GM18498 (cell line): Measurements from ENCODE around the gene BEND2.
"Not testable (repeated sequence)": the region's sequence is repeated elsewhere in the genome, so short reads cannot be mapped to it uniquely, and the experiment has no call there.

Experiments
- ATAC-seq: cut with Tn5 transposase; IDR thresholded peaks from one replicate; pipeline ENCODE4 v1.9.1; 2021; ENCODE audit warnings: mild to moderate bottlenecking, moderate library complexity; ENCODE audit not compliant: unreplicated experiment

Gene BEND2

DNA sequence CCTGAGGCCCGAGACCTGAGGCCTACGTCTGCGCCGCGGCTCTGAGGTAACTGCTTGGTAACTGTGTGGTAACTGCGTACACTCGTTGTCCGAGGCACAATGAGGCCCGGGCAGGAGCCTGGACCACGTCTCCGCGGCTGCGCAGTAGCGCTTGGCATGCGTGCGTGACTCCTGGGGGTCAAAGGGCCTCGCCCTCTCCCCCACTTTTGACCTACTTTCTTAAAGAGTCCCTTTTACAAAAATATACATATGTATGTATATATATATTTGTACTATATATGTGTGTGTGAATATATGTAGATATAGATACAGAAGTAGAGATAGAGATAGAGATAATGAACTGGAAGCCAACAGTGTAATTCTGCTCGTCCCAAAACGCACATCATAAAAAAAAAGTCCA is at the start of gene BEND2:
Gene BEND2 (minus strand): TSS at position 101 of the 400 bp plus-strand sequence. CDS start 136 bp downstream, outside the sequence.
- ATAC-seq = no peak

DNA sequence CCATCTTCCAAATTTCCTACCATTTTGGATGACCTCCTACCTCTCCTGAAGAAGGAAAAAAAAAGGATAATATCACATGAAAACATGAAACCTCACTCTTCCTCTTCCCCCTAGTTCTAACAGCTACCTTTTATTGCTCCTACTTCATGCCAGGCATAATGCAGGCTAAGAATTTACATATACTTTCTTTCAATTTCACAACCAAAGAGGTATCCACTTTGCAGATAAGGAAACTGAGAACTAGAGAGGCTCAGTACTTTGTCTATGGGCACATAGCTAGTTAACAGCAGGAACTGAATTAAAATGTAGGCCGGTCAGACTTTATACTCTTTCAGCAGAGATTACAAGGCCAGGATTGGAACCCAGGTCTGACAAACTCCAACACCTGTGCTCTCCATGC is 34.4 kb upstream of the BEND2 start:
- ATAC-seq = no peak

DNA sequence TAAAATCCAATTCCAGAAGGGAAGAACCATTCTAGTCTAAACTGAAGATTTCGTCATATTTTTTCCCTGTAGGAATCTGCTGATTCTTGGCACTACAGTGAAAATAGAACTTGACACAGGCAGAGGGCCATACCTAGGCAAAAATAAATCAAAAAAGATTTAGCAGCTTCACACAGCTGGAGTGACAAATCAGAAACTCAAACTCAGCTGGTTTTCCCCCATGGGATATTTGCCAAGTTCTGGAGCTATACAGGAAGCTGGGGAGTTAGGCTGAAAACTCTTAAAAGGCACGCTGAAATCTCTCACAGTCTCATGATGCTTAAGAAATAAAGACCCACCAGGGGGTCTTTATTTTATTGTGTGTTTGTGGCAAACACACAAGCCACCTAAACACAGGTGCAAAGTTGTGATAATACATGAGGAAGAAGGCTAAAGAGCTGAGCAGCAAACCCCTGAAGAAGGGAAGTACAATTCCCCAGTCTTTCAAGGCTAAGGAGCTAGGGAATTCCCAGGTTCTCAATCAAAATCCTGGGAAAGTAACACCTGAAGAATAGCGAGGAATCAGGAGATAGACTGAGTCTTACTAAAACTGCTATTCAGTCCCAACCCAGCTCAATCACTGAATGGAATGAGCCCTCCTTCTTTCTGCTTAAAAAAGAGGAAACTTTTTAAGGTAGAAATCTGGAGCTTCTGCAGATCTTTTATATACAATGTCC is 32.1 kb upstream of the BEND2 start:
- no peak for ATAC-seq

DNA sequence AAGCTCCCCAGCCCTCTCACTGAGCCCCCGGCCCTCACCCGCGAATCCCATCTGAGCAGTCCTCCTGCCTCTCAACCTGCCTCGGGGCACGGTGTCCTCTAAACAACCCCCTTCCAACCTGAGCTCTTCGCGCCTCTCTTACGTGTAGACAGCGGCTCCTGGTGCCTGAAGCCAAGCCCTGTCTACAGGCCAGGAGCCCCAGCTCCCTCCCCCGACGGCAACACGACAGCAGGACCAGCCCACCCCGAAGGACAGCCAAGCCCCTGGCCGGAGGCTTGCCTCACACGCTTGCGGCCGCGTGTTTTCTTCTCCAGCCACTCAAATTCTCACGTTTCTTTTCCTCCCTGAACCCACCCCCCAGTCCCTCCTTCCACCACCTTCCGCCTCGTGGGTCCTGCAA is 9.0 kb upstream of the BEND2 start:
- not testable (repeated sequence) for ATAC-seq

DNA sequence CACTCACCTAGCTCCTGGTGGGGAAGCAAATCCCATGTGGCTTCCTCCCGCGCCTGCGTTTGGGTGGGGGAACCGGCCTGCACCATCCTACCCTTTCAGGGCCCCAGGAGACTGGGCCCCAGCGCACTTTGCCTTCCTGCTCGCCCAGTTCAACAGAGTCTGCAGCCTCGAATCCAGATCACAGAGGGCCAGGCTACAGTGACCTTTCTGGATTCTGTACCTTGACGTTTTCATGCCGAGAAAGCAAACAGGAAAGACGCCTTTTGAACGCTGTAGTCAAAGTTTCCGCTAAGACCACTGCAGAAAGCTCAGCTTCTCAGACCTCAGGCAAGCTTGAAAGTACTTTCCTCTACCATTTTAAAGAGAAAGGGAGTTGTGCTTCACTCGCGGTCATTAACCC is 7.4 kb upstream of the BEND2 start:
- no peak for ATAC-seq

DNA sequence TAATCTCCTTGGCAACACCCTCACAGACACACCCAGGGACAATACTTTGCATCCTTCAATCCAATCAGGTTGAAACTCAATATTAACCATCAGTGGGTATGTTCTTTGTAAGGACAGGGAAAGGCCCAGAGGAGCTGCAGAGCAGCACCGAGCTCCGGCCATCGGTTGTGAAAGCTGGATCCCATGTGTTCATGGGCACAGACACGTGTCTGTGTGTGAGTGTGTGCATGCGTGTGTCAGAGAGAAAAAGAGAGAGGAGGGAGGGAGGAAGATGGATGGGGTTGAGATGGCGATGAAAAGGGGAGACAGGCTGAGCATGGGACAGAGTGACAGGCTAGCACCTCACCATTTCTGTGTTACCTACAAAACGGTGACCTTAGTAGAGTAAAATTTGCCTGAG is 6.8 kb upstream of the BEND2 start:
- ATAC-seq = no peak

DNA sequence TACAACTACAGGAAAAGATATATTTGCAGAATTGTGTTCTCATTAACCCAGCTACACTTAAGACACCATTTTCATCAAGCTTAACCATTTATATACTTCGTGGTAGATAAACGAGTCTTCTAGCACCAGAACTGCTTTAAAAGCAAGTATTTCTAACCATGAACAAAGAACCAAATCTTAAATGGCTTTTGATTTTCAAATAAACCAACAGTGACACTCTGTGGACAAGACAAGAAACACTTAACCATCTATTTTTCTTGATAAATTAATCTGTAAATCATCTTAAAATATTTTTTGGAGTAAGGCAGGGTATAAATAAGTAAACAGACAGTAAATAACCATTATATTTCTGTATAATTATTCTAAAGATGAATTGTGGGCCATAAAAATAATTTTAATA is 10.2 kb downstream of the BEND2 start:
- no peak for ATAC-seq

DNA sequence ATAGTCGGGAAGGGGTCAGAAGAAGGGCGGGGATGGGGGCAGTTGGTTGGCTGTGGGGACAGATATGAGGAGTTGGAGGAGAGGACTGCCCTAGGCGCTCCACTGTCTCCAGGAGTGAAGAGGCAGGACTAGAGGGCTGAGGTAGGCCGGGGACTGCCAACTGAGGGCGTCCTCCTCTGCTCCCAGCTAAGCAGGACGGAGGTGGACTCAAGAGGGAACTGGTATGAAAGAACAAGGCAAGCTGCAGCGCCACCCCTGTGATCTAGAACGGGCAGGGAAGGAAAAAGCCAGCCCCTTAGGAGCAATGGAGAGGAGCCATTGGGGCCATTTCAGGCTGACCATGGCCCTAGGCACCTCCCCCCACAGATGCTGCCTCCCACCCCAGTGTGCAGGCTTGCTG is 14.0 kb downstream of the BEND2 start:
- ATAC-seq = no peak

DNA sequence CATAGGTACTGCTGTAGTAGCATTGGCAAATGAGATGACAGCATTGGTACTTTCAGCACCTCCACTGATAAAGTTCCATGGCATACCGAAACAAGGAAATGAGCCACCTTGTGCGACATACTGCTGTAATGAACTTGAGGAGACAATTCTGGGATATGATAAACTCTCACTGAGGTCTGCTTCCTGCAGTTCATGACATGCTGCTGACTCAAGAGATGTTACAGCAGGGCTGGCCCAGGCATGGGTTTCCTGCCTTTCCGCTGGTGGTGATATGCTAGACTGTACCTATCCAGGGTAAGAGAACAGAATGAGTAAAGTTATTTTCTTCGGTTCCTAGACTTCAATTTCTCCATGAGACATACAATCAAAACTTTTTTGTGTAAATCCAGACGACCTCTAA is 17.1 kb downstream of the BEND2 start:
- ATAC-seq = no peak

DNA sequence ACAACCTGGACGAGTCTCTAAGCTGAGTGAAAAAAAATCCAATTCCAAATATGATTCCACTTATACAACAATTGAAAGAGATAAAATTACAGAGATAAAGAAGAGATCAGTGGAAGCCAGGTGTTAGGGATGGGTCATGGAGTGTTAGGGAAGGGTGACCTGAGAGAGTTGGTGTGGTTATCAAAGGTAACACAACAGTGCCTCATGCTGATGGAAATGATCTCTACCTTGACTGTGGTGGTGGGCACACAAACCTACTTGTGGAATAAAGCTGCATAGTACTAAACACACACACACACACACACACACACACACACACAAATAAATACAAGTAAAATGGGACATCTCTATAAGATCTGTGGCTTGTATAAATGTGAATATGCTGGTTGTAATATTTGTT is 26.0 kb downstream of the BEND2 start:
- no peak for ATAC-seq

DNA sequence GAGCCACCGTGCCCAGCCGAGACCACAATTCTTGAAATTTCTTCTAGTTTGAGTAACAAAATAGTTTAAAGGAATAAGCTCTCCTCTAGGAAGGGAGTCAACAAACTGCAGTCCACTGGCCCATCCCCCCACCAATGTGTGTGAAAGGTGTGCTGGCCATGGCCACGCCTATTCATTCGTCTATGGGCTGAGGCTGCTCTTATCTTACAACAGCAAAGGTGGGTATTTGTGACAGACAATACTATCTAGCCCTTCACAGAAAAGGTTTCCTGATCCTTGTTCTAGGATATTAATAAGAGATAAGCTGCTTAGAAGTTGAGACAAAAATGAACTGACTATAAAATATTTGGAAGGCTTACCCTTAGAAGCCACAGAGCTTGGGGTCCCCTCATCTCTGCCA is 41.2 kb downstream of the BEND2 start:
- ATAC-seq = no peak

DNA sequence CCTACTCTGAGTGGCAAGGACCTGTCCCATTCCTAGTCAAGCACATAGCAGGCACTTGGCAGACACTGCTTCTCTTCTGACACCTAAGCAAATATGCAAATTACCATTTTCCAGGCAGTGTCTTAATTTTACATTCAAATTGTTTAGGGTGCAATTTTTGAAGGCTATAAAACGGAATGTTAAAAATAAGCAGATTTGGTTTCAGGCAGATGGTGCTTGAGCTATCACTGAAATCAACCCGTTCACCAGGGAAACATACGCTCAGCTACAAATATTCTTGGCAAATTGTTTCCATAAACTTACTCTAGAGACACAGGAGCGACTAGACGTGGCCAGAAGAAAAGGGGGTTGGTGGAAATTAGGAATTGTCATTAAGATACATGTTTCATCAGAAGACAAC is 45.7 kb downstream of the BEND2 start:
- ATAC-seq = no peak

DNA sequence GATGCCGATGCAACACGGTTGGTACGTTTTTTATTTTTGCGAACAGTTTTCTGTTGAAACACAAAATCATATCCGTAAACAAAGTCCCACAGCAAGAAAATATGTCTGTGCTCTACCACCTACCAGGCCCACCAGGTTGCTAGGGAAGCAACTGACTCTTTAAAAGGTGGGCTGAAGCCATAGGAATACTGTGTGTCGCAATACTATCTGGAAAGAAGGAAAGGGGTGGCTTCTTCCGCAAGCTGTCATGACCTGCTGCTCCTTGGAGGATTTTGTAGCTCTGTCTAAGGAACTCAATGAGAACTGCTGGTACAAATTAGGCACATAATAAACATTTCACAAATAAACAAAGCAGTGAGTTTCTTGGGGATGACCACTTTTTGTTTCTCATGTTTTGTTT is 46.5 kb downstream of the BEND2 start:
- ATAC-seq = no peak

DNA sequence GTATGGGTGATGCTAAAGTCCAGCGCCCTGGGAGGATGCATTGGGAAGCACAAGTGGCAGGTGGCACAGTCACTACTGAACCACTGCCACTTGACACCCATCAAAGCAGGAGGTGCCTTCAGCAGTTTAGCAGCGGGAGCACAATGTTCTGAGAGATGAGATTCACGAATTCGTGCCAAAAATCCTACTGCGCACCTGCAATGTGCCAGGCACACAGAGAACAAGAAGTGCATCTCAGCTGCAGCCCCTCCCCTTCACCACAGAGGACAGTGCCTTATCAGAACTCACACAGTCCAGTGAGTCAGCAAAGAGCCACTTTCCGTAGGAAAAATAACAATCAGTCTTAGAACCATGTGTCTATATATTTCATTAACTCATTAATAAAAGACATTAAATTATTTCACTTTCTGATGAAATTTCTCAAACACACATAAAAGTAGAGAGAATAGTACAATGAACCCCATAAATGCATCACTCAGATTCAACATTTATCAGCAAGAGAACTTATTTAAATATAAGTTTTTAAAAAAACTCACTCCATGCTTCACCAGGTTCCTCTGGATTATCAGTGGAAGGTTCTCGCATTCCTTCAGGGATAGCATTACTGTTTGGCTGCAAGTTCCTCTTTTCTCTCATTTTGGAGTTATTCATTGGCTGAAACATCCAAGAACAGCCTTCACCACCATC is 47.0 kb downstream of the BEND2 start:
- no peak for ATAC-seq

DNA sequence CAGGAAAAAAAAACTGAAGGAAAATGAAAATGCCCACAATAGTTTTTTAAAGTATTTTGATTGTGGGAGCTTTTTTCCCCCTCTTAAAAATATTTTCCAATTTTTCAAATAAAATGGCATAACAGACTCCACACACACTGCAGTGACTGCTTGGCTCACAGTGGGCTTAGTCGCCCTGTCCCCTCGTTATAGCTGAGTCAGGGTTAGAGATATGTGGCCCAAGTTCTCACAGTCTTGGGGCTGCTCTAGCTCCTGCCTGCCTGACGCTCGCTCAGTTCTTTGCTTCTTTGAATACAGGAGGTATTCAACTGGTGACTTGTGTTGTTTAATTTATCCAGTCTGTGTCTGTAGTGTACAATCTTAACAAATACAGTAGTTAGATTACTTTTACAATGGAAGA is 47.7 kb downstream of the BEND2 start:
- ATAC-seq = no peak

DNA sequence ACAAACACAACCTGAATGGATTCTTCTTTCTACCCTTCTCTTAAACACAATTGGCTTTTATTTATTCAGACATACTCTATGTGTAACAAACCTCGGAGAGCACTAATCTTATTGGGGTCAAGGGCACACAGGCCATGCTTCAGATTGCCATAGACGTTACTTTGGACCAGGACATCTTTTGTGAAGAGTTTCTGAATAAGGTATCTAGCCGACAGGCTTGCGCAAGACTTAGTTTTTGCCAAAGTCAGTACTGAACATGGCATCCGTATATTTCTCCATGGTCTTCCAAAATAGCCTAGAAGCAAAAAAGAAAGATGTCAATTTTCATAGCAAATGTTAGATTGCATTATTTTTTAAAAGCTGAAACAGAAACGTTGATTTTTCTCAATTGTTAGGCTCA is 49.8 kb downstream of the BEND2 start:
- ATAC-seq = no peak

DNA sequence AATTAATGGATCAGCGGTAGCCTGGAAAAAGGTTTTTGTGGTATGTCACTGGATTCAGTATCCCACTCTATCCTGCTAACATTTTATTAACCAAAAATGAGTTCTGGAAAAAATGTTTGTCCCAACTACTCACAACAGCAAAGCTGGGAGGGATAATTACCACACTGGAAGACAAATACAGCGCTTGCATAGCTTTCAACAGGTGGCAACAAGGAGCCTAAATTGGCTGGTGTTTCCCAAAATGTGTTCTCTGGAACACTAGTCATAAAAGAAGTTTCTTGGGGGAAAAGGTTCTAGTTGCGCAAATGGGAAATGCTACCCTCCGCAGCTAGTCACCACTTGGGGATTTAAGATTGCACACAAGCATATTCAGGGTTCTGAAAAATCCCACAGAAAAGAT is 54.6 kb downstream of the BEND2 start:
- no peak for ATAC-seq

DNA sequence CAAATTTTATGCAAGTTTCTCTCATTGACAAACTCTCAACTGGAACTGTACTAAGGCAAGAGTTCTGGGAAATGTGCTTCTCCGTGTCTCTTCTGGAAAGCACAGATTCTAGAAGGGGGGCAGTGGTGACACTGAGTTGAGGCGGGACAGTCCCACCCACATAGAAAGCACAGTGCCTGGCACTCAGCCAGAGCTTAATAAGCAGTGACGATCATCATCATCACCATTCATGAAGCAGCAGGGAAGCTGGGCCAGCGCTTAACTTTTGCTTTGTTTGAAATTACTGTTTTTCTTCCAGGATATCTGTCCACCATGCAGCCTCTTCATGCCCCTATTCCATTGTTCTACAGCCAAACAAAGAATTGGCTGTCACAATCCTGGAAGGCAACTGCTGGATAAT is 60.3 kb downstream of the BEND2 start:
- no peak for ATAC-seq

DNA sequence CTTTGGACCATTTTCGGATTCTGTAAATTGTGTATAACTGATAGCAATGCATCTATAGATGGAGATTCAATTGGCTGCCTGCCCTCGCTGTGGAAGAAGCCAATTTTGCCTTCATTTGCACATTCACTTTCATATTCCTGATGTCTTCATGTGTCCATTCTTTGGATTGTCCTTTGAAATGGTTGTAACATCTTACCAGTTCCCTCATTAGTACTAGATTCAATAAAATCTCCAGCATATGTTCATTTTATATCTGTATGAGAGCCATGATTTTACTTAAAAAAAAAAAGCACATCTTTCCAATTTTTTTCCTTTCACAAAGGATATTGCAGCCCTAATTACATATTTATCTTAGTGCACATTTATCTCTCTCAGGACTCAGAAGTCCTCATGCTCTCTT is 61.7 kb downstream of the BEND2 start:
- ATAC-seq = no peak

DNA sequence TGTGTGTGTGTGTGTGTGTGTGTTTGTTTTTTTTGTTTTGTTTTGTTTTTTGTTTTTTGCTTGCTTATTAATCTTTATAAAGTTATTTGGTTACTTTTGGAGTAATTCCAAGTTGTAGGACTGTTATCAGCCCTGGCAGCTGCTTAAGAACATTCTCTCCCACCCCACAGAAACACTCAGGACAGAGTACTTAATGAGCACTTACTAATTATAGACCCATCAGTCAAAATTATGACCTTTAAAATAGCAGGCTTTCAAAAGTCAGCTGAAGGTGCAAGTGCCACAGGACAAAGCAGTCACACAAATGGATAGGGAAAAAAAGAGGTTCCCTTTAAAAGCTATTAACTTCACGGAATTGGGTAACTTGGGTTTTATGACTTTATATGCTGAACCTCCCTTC is 69.0 kb downstream of the BEND2 start:
- no peak for ATAC-seq

DNA sequence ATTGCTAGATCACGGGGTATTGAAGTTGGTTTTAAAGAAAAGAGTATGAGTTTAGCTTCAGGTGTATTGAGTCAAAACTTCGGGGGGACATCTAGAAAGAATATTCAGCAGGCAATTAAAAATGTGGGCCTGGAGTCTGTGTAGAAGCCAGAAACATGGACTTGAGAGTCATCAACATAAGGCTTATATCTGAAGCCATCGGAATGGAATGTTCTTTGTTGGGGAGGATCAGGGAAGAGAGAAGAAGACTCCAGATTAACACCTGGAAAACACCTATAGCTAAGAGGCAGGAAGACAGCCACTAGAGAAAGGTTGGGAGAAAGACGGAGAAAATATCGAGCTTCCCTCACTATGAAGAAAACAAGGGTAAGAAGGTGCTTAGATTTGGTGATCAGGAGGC is 69.5 kb downstream of the BEND2 start:
- ATAC-seq = no peak

DNA sequence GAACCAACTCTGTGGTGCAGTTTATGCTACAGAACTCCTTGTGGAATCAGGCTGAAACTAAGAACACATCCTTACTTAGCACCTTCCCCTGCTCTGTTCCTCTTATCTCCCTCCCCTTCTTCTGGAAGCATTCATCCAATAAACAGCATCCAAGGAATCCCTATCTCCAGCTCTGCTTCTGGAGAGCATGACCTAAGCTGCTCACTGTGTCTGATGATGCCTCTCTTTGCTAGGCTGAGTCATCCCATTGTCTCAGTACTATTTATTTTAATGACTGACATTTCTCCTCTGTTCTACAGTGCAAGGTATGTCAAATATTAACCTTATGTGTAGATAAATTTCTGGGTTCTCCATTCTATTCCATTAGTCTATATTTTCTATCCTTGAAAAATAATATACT is 71.2 kb downstream of the BEND2 start:
- ATAC-seq = no peak

DNA sequence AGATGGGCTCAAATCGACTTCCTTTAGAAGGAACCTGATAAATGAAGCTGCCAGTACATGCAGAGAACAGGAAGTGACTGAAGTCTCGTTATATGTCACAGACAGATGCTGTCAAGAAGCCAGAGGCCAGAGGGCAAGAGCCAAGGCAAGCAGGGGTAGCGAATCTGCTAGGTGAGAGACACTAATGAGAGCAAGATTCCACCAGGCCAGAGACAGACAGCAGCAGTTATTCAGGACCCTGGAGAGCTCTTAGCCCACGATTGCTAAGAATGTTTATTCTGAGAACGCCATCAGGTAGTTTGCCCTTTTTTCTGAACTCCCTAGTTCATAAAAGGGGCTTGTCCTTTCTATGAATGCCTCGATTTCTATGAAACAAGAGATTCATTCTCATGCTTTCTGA is 73.7 kb downstream of the BEND2 start:
- no peak for ATAC-seq
